Stimulated activated memory B cell treated with anti-CD40 and anti-IgM and Interleukin-4, amounts not matched to agents 10 μg/mL and 1 μg/mL and 100 μg/mL, for 72 hours (primary cell): ENCODE data around the gene TMED3.
A peak's percentile ranks its signal among the peaks of the same experiment; 100 is the strongest.
"Not testable (repeated sequence)": the region's sequence is repeated elsewhere in the genome, so short reads cannot be mapped to it uniquely, and the experiment has no call there.

Experiments
- ATAC-seq: fragments of 150-1000 bp; cut with Tn5 transposase; 2 replicates; pipeline ENCODE4 v1.10.0; 2021
- H3K27ac Mint-ChIP-seq: one replicate; pipeline ENCODE4 v1.8.0; 2022; ENCODE audit warnings: mild to moderate bottlenecking, mixed read lengths
- H3K27me3 Mint-ChIP-seq: one replicate; pipeline ENCODE4 v1.8.0; 2022; ENCODE audit warnings: mixed read lengths
- H3K36me3 Mint-ChIP-seq: one replicate; pipeline ENCODE4 v1.8.0; 2022; ENCODE audit warnings: mixed read lengths
- H3K4me1 Mint-ChIP-seq: one replicate; pipeline ENCODE4 v1.8.0; 2022; ENCODE audit warnings: mixed read lengths
- H3K4me3 Mint-ChIP-seq: one replicate; pipeline ENCODE4 v1.8.0; 2022; ENCODE audit warnings: mild to moderate bottlenecking, moderate library complexity, mixed read lengths
- H3K9me3 Mint-ChIP-seq: one replicate; pipeline ENCODE4 v1.8.0; 2022; ENCODE audit warnings: mixed read lengths

Gene TMED3

DNA sequence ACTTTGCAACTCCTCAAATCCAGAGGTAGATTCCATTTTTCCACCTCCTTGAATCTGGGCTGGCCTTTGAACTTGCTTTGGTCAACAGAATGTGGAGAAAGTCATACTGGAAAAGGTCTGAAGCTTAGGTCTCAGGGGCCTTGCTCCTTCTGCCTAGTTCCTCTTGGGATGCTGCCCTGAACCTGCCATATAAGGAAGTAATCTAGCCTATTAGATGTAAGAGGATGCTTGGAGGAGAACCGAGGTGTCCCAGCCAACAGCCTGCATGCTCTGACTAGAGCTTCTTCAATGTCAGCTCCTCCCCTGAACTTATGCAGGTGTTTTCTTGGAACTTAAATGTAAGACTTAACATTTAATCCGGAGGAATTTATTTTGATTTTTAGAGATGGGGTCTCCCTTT is 2.0 kb upstream of the TMED3 start:
- Mint-ChIP-seq H3K4me1 (peaks cover 31% of the 10 kb centered on the region), H3K36me3 (peaks cover 8% of the 10 kb centered on the region), H3K9me3 (no peaks in the 10 kb centered on the region), H3K4me3 (no peak overlapping the region), H3K27ac (no peak overlapping the region), H3K27me3 (peaks cover 24% of the 10 kb centered on the region)
- ATAC-seq, result no peak

DNA sequence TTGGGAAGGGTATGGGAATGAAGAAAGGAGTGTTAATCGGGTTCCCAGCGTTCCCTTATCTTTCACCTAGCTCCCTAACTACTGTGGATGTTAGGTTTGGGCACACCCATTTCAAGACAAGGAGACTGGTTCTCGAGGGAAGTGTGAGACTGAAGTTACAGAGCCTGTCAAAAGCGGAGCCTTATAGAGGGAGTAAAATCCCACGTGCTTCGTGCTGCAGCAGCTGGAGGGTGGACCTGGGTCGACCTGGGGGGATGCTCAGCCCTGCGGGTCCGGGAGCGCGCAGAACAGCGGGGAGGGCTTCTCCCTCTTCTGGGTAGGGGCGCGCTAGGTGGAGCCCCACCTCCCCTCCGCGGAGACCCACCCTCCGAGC is 314 bp upstream of the TMED3 start:
- peak overlapping the region; percentile 79 for H3K4me3 Mint-ChIP-seq
- peaks cover 38% of the 10 kb centered on the region for H3K4me1 Mint-ChIP-seq
- peak; percentile 72 for ATAC-seq
- H3K27me3 Mint-ChIP-seq, result peaks cover 7% of the 10 kb centered on the region
- peaks cover 21% of the 10 kb centered on the region for H3K36me3 Mint-ChIP-seq
- peak overlapping the region; percentile 83 for H3K27ac Mint-ChIP-seq
- H3K9me3 Mint-ChIP-seq, result no peaks in the 10 kb centered on the region

DNA sequence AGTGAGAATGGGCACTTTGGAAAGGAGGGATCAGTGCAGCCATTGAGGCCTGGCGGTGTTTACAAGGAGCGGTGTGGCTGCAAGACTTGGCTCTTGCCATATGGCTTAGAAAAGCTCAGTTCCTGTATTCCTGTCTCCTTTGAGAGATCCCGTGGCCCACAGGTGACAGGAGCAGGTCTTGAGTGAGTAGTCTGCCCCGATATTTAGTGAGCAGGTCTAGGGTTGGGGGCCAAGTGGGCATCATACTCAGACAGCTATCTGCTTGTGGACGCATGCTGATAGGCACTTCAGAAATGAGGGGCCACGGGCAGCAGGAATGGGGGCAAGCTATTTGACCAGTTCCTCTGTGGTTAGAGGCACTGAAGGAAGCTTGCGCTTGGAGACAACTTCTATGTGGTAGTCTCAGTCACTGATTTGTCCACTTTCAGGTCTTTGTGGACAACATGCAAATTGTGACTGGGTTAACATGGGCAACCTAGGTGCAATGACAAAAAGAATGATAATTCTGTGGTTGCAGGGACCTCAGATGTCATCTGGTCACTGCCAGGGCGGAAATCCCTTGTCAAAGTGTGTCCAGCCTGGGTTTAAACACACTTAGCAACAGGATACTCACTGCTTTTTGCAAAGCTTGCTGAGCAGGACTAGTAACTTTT is 1.1 kb downstream of the TMED3 start:
- H3K27me3 Mint-ChIP-seq, result no peaks in the 10 kb centered on the region
- peaks cover 35% of the 10 kb centered on the region for H3K36me3 Mint-ChIP-seq
- peak overlapping the region; percentile 83 for H3K27ac Mint-ChIP-seq

DNA sequence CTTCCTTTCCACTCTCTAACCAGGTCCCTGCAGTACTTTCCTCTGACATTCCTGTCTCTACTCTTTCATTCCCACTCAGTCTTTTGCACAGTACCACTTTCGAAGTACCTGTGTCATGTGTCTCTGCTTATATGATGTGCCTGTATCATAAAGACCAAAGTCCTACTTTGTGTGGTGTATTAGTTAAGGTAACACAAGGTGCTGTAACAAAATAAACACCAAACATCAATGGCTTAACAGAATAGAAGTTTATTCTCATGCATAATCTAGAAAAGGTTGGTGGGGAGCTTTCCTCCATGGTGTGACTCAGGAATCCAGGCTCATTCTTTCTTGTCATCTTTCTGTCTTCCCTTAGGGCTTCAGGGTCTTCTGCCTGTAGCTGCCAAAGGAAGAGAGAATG is 3.3 kb downstream of the TMED3 start:
- Mint-ChIP-seq H3K4me3 (no peak overlapping the region), H3K27me3 (no peaks in the 10 kb centered on the region), H3K4me1 (peaks cover 37% of the 10 kb centered on the region), H3K9me3 (no peaks in the 10 kb centered on the region), H3K36me3 (peaks cover 57% of the 10 kb centered on the region), H3K27ac (no peak overlapping the region)
- no peak for ATAC-seq

More for the DNA sequence above, 1.1 kb downstream of the TMED3 start:
- Mint-ChIP-seq H3K4me1 (peaks cover 38% of the 10 kb centered on the region), H3K4me3 (peak overlapping the region; percentile 79), H3K9me3 (no peaks in the 10 kb centered on the region)
- ATAC-seq, result no peak

DNA sequence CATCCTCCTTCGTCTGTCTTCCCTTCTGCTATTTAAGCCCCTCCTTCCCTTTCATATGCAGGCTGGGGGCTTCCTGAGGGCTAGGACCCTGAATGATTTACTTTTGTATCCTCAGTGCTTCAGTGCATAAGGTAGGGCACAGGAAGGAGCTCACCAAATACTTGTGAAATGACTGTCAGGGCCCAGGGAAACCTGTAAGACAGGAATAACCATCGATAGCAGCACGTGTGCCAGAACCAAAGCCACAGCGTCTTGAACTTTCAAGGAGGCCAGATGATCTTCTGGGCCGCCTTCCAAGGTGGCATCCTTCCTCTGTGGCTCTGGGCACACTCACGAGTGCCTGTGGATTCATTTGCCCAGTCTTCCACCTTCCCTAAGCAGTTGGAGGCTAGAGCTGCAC is 3.9 kb downstream of the TMED3 start:
- ATAC-seq, result no peak
- no peaks in the 10 kb centered on the region for H3K9me3 Mint-ChIP-seq
- H3K27ac Mint-ChIP-seq, result no peak overlapping the region
- peaks cover 63% of the 10 kb centered on the region for H3K36me3 Mint-ChIP-seq
- no peak overlapping the region for H3K4me3 Mint-ChIP-seq
- no peaks in the 10 kb centered on the region for H3K27me3 Mint-ChIP-seq
- H3K4me1 Mint-ChIP-seq, result peaks cover 37% of the 10 kb centered on the region

DNA sequence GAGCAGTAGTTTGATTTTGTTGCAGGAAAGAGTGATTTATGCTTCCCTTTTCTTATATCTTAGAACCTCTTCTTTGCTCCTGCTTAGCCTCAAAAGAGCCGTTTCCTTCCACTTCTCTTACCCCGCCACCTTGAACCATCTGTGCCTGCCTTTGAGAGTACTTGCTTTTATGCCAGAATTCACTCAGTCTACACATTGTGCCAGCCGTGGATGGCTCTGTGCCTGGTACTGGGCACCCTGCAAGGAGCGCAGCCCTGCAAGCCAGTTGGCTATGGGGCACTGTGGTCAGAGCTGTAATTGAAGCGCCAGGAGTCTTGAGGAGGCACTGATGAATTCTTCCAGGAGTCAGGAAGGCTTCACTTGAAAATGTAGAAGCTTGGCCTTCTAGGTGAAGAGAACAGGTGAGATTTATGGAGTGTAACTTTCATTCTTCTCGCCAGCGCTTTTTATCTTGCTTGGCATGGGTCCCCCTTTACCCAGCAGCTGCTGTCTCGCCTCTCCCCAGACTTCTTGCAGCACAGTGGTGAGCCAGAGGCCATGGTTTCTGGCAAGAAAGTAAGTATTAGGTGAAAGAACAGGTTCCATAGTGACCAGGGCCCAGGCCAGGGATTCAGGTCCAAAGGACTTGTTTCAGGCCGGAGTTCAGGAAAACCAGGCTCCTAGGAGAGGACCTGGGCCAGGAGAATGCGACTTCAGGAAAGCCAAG is 4.9 kb downstream of the TMED3 start:
- Mint-ChIP-seq H3K4me1 (peaks cover 37% of the 10 kb centered on the region), H3K27ac (no peak overlapping the region)
- ATAC-seq, result no peak

DNA sequence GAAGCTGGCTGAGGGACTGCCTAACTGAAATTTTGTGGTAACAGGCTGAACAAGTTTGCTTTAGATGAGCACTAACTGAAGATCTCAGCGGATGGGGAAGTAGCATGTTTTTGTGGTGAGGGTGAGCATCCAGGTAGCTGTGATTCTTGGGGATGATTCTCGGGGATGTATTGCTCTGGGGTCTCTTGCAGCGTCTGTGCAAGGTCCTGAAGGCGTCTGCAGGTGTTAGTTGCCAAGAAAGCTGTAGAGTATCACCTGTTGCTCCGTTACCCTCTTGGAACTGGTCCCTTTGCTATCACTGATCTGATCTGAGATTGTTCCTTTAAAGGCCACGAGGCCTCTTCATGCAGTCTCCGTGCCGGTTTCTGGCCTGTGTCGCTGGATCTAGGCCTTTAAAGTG is 6.0 kb downstream of the TMED3 start:
- ATAC-seq, result no peak
- Mint-ChIP-seq H3K9me3 (no peaks in the 10 kb centered on the region), H3K4me1 (peaks cover 32% of the 10 kb centered on the region), H3K4me3 (no peak overlapping the region), H3K36me3 (peaks cover 79% of the 10 kb centered on the region), H3K27me3 (no peaks in the 10 kb centered on the region), H3K27ac (no peak overlapping the region)

More for the DNA sequence above, 4.9 kb downstream of the TMED3 start:
- no peak overlapping the region for H3K4me3 Mint-ChIP-seq
- H3K9me3 Mint-ChIP-seq, result no peaks in the 10 kb centered on the region
- H3K27me3 Mint-ChIP-seq, result no peaks in the 10 kb centered on the region
- peaks cover 68% of the 10 kb centered on the region for H3K36me3 Mint-ChIP-seq

DNA sequence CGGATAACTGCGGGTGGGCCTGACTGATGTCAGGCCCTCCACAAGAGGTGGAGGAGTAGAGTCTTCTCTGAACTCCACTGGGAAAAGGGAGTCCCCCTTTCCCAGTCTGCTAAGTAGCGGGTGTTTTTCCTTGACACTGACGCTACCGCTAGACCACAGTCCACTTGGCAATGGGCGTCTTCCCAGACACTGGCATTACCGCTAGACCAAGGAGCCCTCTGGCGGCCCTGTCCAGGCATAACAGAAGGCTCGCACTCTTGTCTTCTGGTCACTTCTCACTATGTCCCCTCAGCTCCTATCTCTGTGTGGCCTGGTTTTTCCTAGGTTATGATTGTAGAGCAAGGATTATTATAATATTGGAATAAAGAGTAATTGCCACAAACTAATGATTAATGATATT is 9.1 kb downstream of the TMED3 start:
- not testable (repeated sequence) for ATAC-seq, H3K4me3 Mint-ChIP-seq, H3K4me1 Mint-ChIP-seq, H3K27ac Mint-ChIP-seq, H3K9me3 Mint-ChIP-seq, H3K27me3 Mint-ChIP-seq
- H3K36me3 Mint-ChIP-seq, result peaks cover 86% of the 10 kb centered on the region

DNA sequence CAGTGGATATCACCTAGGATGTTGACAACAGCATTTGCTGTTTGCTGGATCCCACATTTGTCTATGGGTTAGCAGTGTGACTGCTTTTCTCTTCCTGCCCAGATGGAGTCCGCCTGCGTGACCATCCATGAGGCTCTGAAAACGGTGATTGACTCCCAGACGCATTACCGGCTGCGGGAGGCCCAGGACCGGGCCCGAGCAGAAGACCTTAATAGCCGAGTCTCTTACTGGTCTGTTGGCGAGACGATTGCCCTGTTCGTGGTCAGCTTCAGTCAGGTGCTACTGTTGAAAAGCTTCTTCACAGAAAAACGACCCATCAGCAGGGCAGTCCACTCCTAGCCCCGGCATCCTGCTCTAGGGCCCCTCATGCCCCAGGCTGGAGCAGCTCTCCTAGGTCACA is 11.0 kb downstream of the TMED3 start:
- no peak overlapping the region for H3K27ac Mint-ChIP-seq
- no peak for ATAC-seq
- no peaks in the 10 kb centered on the region for H3K9me3 Mint-ChIP-seq
- H3K4me1 Mint-ChIP-seq, result peaks cover 8% of the 10 kb centered on the region
- no peak overlapping the region for H3K4me3 Mint-ChIP-seq
- peaks cover 84% of the 10 kb centered on the region for H3K36me3 Mint-ChIP-seq
- H3K27me3 Mint-ChIP-seq, result no peaks in the 10 kb centered on the region

DNA sequence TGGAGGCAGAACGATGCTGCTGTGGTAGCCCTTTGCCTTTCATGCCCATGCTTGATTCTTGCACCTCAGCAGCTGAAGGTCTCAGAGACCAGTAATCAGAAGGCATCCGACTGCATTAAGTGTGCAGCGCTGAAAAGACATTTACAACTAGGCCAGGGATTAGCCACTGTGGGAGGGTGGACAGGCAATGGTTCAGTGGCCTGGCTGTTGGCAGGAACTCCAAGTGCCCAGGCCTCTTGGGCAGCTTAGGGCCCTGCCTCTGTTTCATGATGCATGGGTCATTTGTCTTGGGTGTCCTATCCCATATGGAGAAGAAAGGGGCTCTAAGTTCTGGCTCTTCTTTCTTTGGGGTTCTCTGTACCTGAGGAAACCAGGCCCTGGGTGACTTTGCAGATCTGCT is 11.4 kb downstream of the TMED3 start:
- peaks cover 82% of the 10 kb centered on the region for H3K36me3 Mint-ChIP-seq
- no peaks in the 10 kb centered on the region for H3K9me3 Mint-ChIP-seq
- peaks cover 8% of the 10 kb centered on the region for H3K4me1 Mint-ChIP-seq
- H3K4me3 Mint-ChIP-seq, result no peak overlapping the region
- no peak overlapping the region for H3K27ac Mint-ChIP-seq
- no peak for ATAC-seq
- H3K27me3 Mint-ChIP-seq, result no peaks in the 10 kb centered on the region

DNA sequence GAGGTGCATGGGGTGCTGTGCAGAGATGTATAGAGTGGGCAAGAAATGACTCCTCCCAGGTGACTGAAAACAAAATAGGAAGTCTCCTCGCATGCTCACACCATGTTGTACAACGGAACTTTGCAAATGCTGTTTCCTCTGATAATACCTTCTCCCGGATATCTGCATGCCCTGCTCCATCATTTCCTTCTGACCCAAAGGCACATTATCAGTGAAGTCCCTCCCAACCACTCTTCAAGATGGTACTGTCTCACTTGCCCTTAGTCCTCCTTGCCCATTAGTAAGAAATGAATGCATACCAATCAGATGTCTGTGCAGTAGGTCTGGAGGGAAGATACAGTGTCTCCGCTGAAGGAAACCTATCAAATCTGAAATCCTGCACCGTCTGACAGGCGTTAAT is 12.0 kb downstream of the TMED3 start:
- Mint-ChIP-seq H3K27ac (no peak overlapping the region), H3K4me3 (no peak overlapping the region), H3K9me3 (no peaks in the 10 kb centered on the region), H3K4me1 (peaks cover 3% of the 10 kb centered on the region), H3K27me3 (no peaks in the 10 kb centered on the region), H3K36me3 (peaks cover 82% of the 10 kb centered on the region)
- no peak for ATAC-seq

DNA sequence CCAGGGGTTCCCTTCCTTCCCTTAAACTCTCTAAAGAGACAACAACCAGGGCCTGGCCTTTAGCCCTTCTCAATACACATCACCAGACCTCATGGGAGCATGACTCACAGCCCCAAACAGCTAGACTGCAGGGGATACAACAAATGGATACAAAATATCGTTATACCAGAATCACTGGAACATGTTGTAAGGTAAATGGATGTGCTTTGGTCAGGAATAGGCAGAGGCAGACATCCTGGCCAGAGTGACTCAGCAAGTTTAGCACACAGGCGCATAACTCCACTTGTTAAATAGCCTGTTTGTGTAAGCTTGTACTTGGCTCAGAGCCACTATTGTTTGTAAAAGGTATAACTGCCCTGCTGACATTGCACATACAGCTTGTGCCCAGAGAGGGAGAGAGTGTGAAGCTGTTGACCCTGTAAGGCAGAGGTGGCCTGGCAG is 18.3 kb downstream of the TMED3 start:
- H3K9me3 Mint-ChIP-seq, result no peaks in the 10 kb centered on the region

DNA sequence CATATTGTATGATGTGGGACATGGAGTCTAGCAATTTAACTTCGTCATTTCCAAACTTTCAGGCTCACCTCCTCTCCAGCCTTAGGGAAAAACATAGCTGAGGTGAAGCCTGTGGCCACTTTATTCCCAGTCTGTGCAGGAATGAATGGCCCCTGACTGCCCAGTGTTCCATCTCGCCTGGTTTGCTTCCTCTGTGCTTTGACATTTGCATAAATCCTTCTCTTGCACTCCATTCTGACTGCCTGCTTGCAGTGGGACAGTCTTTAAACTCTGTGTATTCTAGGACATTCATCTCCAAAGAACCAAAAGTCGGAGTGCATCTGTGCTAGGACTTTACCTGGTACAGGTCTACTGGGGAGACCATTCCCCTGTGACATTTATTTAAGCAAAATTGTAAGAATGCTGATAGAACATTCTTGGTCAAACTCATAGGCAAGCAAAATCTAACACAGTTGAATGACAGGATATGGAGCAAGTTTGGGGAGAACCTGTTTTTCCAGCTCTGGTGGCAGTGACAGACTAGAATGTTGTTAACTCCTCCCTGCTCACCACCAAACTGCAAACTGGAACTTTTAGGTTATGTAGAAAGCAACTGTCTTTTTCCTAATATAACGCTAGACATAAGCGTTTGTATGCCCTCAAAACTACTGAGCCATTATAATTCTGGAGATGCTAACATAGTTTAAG is 22.1 kb downstream of the TMED3 start:
- Mint-ChIP-seq H3K4me1 (no peaks in the 10 kb centered on the region), H3K36me3 (peaks cover 24% of the 10 kb centered on the region), H3K9me3 (no peaks in the 10 kb centered on the region), H3K4me3 (no peak overlapping the region), H3K27me3 (no peaks in the 10 kb centered on the region), H3K27ac (no peak overlapping the region)
- ATAC-seq, result no peak

More for the DNA sequence above, 18.3 kb downstream of the TMED3 start:
- H3K36me3 Mint-ChIP-seq, result peaks cover 51% of the 10 kb centered on the region
- no peaks in the 10 kb centered on the region for H3K4me1 Mint-ChIP-seq
- no peak overlapping the region for H3K4me3 Mint-ChIP-seq
- H3K27ac Mint-ChIP-seq, result no peak overlapping the region
- no peaks in the 10 kb centered on the region for H3K27me3 Mint-ChIP-seq
- ATAC-seq, result no peak

DNA sequence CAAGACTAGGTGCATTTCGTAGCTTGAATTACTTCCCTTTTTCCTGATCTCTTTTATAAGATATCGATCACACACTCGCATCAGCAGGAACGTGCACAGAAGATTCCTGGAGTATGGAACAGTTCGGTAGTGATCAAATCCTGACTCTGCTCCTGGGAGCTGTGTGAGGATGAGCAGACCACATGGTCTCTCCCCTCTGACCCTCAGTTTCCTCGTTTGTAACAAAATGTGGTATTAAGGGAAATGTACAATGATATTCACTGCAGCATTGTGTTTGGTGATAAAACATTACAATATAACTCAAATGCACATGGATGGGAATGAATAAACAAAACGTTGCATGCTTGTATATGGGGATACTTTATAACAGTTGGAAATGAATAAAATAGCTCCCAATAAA is 26.7 kb downstream of the TMED3 start:
- H3K27me3 Mint-ChIP-seq, result no peaks in the 10 kb centered on the region
- no peak overlapping the region for H3K4me3 Mint-ChIP-seq

DNA sequence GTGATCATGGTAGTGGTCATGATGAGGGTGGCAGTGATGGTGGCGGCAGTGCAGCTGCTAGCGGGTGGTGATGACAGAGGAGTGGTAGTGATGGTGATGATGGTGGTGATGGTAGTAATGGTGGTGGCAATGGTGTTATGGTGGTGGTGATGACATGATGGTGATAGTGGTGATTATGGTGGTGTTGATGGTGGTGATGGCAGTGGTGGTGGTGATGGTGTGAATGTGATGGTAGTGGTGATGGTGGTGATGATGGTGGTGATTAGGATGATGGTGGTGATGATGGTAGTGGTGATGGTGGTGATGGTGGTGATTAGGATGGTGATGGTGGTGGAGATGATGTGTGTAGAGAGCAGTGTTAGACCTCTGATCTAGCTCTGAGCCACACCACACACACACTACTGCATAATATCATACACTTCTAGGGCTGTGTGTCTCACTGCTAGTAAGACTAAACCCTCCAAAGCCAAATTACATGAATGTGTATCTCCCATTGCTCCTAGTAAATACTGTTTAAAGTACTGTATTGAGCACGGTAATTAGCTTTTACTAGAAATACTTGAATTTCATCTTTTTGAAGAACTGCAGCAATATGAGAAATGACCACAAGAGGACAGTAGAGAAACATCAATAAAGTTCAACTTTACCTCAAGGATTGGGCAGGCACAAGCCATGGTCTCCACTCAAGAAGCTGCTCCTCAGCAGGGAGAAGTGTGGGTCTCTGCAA is 28.8 kb downstream of the TMED3 start:
- Mint-ChIP-seq H3K36me3 (no peaks in the 10 kb centered on the region), H3K4me1 (no peaks in the 10 kb centered on the region), H3K9me3 (no peaks in the 10 kb centered on the region), H3K27me3 (no peaks in the 10 kb centered on the region), H3K27ac (no peak overlapping the region), H3K4me3 (no peak overlapping the region)
- ATAC-seq, result no peak

More for the DNA sequence above, 26.7 kb downstream of the TMED3 start:
- no peak for ATAC-seq
- H3K27ac Mint-ChIP-seq, result no peak overlapping the region
- H3K36me3 Mint-ChIP-seq, result peaks cover 4% of the 10 kb centered on the region
- H3K4me1 Mint-ChIP-seq, result no peaks in the 10 kb centered on the region
- no peaks in the 10 kb centered on the region for H3K9me3 Mint-ChIP-seq
